ENCODE measurements around the gene MDH2.
A peak's percentile ranks its signal among the peaks of the same experiment; 100 is the strongest.
"Not testable (repeated sequence)": the region's sequence is repeated elsewhere in the genome, so short reads cannot be mapped to it uniquely, and the experiment has no call there.

The MDH2 gene

GRCh38 chr7:76047305-76047810 lies 548 bp upstream of the MDH2 start:
- no peak for DNase-seq (ENCODE audit: low spot score)

DNA sequence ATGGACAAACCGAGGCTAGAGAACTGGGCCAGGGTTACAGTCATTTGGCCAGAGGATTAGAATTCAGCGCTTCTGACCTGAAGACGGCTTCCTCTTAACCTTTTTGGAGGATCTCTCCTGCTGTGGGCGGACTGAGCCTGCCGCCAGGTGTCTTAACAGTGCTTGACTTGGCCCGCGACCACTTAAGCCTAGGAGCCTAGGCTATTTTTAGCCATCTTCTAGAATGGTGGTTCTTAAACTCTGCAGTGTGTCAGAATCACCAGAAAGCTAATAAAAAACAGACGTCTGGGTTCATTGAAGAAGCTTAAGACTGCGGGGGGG lies 722 bp downstream of the MDH2 start:
- DNase-seq (ENCODE audit: low spot score), result peak; percentile 33

- DNase-seq (ENCODE audit: low spot score), result no peak
These were observed 1.4 kb downstream of the MDH2 start for GRCh38 chr7:76049295-76049694.

- no peak for DNase-seq (ENCODE audit: low spot score)
These were observed 2.6 kb downstream of the MDH2 start for GRCh38 chr7:76050545-76050944.

GRCh38 chr7:76051840-76052239 lies 3.9 kb downstream of the MDH2 start:
- no peak for DNase-seq (ENCODE audit: low spot score)

- DNase-seq (ENCODE audit: low spot score), result not testable (repeated sequence)
These were observed 4.8 kb downstream of the MDH2 start for GRCh38 chr7:76052681-76053080.

DNA sequence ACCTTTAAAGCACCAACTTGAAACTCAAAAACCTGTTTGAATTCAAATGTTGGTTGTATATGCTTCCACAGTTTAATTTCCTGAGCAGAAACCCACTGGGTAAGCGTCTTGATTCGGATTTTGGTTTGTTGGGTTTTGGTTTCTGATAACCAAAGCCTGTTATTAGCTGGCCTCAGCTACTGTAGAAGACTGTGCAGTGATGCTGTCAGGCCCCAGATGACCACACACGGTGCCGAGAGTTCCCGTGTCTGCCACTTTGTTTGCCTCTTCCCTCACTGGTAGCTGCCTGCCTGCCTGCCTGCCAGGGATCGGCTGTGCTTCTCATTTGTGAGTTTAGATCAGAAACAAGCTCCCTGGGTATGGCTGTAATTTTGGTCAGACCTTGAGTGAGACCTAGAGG lies 5.6 kb downstream of the MDH2 start:
- DNase-seq (ENCODE audit: low spot score), result no peak

DNA sequence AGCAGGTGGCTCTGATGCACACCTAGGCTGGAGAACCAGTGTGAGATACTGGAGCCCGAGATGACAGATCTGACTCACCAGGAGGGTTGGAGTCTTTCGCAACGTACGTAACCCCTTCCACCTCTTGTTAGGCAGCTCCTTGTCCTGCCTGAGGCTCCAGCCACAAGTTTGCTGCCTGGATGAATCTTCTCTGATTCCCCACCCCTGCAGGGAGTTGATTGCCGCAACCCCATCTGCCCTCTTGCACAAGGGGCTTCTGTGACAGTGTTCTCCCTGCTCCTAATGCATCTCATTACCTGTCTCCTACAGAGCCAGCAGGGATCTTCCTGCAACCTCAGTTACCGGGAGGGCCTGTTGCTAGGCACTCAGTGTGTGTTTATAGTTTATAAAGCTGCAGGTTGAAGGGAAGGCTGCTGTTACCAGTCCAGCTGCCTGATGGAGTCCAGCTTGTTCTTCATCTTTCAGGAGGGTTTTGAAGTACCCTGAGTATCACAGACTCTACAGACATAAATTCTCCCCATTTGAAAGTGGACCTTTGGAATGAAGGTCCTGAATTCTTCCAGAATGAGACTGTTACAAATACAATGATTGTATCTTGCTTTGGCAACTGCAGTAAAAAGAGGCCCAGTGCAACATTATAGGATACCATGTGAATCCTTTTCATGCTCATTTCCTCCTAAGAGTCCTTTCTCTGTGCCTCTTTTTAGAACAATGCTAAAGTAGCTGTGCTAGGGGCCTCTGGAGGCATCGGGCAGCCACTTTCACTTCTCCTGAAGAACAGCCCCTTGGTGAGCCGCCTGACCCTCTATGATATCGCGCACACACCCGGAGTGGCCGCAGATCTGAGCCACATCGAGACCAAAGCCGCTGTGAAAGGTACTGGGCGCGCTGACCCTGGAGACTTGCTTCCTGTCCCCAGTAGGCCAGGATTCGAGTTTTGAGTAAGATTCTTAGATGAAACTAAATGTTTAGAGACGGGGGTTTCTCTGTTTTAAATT lies 6.5 kb downstream of the MDH2 start:
- peak; percentile 47 for DNase-seq (ENCODE audit: low spot score)

- DNase-seq (ENCODE audit: low spot score), result no peak
These were observed 8.3 kb downstream of the MDH2 start for GRCh38 chr7:76056241-76056640.

DNA sequence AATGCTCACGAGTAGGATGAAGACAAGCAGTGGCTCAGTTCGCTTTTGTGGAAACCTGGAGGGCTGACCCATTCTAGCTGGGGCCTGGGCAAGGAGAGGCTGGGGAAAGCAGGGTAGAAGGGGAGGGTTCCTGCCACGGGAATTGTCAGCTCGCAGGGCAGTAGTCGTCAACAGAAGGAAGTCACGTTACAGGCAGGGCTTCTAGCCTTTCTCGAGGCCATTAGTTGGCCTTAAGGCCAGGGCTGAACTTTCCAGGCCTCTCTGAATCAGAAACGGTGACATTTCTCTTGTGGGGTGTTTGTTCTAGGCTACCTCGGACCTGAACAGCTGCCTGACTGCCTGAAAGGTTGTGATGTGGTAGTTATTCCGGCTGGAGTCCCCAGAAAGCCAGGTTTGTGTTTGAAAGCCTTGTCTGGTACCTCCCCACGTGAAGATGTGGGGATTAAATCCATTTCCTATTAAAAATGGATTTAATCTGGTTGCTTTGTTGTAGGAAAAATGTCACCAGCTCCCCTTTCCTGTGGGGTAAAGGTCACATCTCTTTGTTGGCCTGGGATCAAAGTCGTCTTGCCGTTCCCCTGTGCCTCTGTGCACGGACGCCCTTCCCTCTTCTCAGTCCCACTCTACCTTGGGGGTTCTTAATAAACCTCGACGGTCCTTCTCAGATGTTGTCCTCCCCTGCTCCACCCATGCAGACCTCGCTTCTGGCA lies 9.4 kb downstream of the MDH2 start:
- no peak for DNase-seq (ENCODE audit: low spot score)

DNA sequence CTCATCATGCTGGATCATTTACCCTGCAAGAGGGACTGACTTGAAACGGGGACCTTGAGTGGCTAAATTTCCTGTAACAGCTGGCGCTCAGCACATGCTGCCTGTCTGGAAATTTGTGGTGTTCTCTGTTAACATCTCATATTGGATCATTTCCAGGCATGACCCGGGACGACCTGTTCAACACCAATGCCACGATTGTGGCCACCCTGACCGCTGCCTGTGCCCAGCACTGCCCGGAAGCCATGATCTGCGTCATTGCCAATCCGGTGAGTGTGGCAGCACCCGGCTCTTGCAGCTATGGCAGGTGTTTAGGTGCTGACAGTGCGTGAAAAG lies 9.9 kb downstream of the MDH2 start:
- DNase-seq (ENCODE audit: low spot score), result no peak

- not testable (repeated sequence) for DNase-seq (ENCODE audit: low spot score)
These were observed 10.8 kb downstream of the MDH2 start for GRCh38 chr7:76058745-76059144.

GRCh38 chr7:76060842-76061241 lies 12.9 kb downstream of the MDH2 start:
- no peak for DNase-seq (ENCODE audit: low spot score)

- DNase-seq (ENCODE audit: low spot score), result no peak
These were observed 14.3 kb downstream of the MDH2 start for GRCh38 chr7:76062254-76062653.

DNA sequence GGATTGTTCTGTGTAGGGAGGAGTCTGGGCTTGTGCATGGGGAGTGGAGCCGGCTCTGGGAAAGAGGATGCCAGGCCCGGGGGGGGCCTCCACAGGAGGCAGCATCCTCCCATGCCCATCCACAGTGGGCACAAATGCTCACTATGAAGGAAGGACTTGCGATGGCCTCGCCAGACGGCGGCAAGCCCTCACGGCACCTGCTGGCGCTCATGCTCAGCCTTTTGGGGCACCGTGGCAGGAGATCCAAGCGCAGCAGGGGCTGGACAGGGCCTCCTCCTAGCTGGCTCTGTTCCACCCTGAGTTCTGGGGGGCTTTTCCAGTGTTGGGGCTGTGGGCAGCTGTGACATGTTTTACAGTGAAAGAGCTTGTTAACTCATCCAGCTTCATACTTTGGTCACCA lies 15.2 kb downstream of the MDH2 start:
- DNase-seq (ENCODE audit: low spot score), result no peak

- no peak for DNase-seq (ENCODE audit: low spot score)
These were observed 15.6 kb downstream of the MDH2 start for GRCh38 chr7:76063525-76063924.

GRCh38 chr7:76064208-76064970 lies 16.5 kb downstream of the MDH2 start:
- no peak for DNase-seq (ENCODE audit: low spot score)

DNA sequence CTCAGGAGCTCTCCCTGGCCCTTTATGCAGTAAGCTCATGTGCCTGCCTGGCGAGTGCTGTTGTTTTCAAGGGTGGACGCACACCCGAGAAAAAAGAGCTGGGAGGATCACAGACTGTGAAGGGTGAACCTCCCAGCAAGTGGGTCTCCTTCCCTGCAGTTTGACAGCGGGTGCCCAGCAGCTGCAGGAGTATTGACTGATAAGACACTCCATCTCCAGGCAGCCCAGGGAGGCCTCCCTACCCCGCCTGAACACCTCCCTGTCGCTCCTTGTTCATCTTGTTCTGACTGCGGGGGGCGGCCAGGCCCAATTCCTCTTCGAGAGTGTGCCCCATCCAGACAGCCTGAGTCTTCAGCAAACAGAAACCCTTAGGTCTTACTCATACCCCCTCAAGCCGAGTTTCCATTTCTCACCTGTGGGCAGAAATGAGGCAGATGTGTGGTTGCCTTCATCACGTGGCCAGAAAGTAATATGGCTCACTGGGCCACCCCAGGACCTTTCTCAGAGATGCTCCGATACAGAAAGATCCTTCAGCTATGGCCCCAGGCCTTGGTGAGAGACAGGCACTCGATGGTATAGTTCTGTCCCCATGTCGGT lies 17.2 kb downstream of the MDH2 start:
- no peak for DNase-seq (ENCODE audit: low spot score)

GRCh38 chr7:76066716-76067503 lies 19.0 kb downstream of the MDH2 start:
- DNase-seq (ENCODE audit: low spot score), result no peak

- no peak for DNase-seq (ENCODE audit: low spot score)
These were observed 21.3 kb downstream of the MDH2 start for GRCh38 chr7:76069238-76069638.

All from HuH-7 (cell line).